ENCODE data around the gene ADGRB3.
A peak's percentile ranks its signal among the peaks of the same experiment; 100 is the strongest.

Gene ADGRB3

DNA sequence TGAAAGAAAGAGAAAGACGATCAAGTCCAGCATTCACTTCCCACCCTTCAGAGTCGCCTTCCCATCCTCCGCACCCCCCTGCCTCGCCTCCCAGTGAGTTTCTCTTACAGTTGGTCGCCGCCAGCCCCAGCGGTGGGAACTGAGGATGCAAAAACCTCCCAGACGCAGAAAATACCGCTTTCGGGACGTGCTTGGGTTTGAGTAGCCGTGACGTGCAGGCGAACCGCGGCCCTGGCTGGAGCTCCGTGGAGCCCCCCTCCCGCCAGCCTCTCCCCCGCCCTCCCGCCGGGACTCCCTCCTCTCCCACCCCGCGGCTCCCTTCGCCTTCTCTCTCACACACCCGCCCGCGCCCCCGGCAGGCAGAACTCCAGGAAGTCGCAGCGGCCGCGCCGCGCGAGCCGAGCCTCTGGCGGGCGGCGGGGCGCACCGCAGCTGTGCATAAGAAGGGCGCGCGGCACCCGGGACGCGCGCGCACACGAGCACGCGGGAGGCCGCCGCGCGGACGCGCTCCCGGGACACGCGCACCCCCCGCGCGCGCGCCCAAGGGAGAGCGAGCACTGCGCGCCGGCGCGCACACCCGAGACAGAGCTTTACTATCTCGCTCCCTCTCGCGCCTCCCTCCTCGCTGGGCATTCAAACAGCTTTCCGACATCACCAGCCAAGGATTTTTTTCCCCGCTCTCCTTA lies at the start of gene ADGRB3:
TSS of gene ADGRB3 (plus strand) at position 557 of the 686 bp plus-strand sequence. CDS start 3,394 bp downstream, outside the sequence.
- peak; percentile 91 to 98 for DNase-seq

DNA sequence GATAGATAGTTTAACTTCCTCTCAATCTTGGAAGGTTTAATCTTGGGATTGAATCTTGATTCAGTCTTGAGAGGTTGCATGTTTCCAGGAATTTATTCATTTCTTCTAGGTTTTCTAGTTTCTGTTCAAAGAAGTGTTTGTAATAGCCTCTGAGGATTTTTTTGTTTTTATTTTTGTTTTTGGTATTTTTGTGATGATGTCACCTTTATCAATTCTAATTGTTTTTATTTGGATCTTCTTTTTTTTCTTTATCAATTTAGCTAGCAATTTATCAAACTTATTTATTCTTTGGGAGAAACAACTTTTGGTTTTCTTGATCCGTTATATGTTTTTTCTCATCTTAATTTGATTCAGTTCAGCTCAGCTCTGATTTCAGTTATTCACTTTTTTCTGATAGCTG lies 41.5 kb upstream of the ADGRB3 start:
- DNase-seq: no peak

DNA sequence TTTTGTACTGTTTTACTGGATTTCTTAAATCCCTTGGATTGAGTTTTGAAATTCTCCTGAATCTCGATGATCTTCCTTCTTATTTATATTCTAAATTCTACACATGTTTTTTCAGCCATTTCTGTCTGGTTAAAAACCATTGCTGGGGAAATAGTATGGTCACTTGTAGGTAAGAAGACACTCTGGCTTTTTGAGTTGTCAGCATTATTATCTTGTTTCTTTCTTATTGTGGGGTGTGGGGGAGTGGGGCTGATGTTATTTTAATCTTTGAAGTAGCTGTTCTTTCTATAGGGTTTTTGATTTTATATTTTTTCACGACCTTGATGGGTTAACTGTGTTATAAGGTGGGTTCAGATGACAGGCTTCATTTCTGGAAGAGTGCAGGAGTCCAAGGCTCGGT lies 37.4 kb upstream of the ADGRB3 start:
- DNase-seq: no peak

DNA sequence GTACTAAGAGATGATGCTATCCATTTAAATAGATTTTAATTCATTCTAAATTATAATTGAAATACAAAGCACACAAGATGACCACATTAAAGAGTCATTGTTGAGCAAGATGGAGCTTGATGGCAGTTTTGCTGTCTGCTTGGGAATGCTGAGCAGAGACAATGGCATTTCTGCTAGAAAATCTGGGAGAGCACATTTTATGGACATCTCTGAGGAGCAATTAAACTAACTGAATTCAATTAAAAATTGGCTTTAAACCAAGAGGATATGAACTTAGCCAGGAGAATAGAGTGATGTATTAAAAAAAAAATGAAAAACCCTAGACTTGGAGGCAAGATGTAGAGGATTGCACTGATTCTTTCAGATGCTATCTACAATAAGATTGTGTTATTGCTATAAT lies 19.1 kb upstream of the ADGRB3 start:
- no peak for DNase-seq

DNA sequence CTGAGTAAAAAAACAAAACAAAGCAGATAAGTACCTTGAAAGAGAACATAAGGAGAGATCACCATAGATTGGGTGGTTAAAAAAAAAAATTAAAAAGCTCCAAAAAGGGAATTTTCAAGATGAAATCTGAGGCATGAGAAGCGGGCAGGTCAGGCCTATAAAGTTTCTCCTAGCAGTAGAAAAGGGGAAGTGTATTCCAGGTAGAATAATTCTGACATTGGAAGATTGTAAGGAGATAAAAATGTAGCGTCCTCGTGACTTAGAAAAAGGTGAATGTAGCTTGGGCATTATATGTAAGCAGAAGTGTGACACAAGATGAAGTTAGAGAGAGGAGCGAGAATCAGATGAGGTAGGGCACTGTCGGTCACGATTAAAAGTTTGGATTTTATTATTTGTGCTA lies 9.1 kb upstream of the ADGRB3 start:
- DNase-seq: no peak

DNA sequence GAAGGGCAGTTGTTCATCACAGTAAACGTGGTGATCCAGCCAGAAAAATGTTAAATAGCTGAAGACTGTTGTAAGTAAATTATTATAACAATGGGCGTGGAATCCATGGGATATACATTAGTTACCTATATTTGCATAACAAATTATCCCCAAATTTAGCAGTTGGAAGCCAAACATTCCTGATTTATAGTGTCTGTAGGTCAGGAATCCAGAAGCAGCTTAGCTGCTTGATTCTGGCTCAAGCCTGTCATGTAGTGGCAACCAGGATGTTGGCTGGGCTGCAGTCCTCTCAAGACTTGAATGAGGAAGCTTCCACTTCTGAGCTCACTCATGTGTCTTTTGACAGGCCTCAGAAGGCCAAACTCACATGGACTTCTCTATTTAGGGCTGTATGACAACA lies 6.9 kb upstream of the ADGRB3 start:
- DNase-seq: no peak

DNA sequence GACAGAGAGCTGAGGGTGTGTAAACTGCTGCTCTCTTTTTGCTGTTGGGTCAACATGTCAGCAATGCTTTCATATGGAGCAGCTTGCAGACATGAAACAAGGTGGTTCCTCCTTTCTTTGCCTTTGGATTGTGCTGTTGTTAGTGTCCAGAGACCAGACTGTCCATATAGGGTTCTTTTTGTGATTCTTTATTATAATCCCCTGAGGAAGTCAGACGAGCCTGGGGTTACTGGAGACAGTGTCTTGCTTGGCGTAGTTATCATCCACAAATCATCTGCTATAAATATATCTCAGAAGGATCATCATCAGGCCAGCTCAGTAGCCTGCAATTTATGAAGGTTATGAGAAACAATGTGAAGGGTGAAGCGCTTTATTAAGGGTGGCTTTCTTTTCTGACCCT lies 2.3 kb upstream of the ADGRB3 start:
- no peak for DNase-seq

DNA sequence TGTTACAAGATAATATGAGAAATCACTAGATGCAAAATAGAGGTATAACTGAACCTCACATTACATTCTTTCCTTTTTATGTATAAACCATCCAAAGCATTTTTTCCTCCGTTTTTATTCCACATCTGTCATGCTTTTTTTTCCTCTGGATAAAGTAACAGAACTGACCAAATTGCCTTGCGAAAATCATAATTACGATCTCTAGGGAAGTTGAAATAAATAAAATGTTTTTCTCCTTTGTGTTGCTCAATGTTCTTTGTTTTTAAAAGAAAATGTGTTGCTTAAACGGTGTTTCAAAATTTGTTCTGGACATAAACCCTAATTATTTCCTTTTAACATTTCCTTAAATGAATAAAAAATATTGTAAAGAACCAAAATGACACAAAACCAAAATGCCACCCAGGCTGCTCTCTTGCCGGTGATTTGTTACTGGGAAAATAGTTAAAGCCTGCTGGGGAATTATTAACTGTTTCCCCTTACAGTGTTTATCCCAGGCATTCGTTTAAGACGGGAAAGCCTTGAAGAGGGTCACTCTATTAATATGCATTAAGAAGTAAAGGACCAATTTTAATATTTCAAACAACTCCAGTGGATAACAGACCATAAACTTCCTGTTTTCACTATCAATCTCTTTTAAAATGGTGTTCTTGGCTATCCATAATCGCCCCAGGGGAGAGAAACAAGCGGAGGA lies 1.7 kb upstream of the ADGRB3 start:
- DNase-seq: no peak

DNA sequence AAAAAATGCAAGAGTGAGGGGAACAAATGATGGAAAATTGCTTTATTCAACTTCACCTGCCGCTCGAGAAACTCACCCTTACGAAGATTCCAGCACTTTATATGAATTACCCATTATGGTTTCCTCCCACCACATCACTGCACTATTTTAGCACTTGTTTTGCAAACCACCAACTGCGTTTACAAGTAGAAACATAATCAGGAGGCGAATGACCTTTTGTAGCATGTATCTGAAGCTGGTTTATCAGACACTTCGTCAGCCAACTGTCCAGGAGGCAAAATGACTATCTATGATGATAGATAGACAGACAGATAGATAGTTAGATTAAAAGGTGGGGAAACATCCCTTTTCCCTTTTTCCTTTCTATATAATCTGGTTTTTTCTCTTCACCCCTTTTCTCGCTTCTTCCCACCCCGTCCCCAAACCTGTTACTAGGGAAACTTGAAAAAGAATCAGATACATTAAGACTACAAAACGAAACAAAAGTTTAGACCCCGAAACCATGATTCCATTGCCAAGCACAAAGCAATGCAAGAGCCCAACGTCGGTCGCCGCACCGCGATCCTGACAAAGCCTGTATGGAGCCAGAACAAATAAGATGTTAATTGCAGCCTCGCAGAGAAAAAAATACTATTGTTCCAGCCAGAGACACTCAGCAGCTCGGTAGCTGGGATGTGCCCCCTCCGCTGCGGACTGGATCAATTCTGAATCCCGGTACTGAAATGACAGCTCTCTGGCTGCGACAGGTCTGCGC lies 933 bp upstream of the ADGRB3 start:
- DNase-seq: peak in 1 of 2 donors; percentile 84

DNA sequence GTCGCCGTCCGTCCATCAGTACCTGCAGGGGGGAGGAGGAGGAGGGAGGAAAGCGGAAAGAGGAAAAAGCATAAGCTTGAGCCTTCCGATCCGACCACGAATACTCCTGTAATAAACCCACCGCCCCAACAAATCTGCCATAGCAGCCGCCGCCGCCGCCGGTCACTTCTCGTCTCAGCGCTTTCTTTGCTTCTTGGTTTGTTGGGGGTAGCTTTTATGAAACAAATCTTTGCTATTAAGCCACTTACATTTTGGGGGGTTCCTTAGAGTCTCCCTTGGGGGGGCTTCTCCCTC lies 277 bp downstream of the ADGRB3 start:
- no peak for DNase-seq

DNA sequence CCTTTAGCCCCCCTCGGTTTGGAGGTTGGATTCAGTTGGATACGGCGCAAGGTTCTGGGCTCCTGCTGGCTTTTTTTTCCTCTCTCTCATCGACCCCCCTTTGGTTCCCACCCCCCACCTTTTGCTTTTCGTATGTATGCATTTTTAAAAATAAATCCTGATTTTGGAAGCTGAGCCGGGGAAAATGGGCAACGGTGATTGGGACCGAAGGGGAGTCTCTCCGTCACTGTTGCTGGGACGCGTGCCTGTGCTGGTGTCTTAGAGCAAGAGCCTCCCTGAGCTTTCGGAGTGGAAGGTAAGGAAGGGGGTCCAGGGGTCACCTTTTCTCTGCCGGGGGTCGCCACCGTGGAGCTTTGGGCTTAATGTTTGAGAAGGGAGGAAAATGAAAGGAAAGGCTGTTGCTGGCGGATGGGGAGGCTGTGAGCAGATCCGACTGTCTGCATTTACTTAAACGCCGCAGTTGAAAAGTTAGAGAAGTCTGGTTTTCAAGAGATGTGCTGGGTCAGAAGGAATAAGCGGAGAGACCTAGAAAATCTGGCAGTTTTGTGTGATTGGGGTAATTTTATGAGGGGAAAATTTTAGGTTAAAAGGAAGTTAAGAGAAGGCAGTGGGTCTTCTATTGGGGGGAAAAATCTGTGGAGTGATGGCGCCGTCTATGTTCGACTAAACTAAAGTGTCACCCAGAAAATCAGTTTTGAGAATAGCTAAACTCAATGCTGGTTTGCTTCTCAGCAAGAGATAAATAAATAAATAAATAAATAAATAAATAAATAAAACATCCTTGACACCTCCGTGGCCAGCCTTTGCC lies 828 bp downstream of the ADGRB3 start:
- peak; percentile 46 to 73 for DNase-seq

DNA sequence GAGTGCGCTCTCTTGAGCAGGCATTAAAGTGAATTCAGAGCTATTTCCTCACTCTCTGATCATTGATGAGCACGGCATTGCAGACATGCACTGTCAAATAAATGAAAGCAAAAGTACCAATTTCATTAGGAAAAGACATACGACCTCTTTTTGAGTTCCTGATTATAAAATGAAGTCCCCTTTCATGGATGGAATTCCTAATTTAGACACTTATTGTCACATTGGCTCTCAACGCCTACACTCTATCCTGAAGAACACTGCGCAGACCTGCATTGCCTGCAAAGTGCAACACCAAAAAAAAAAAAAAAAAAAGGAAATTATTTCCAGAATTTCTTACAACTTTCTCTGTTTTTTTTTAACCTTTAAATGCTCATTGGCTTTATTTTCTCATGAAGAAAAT lies 1.6 kb downstream of the ADGRB3 start:
- DNase-seq: no peak

DNA sequence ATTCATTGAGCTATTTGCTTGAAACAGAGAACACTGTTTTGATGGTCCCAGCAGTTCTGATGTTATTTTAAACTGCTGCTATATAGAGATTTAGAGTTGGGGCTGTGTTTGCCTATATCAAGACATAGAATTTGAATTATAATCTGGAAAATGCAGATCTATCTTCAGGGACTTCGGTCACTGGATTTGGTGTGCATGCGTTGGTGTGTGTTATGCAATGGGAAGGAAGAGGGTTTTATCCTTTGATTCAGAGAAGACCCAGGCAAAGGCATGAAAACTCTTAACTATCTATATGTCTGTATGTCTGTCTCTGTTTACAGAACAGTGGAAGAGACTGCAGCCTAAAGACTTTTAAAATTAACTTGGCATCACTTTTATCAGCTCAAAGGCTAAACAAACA lies 2.0 kb downstream of the ADGRB3 start:
- no peak for DNase-seq

DNA sequence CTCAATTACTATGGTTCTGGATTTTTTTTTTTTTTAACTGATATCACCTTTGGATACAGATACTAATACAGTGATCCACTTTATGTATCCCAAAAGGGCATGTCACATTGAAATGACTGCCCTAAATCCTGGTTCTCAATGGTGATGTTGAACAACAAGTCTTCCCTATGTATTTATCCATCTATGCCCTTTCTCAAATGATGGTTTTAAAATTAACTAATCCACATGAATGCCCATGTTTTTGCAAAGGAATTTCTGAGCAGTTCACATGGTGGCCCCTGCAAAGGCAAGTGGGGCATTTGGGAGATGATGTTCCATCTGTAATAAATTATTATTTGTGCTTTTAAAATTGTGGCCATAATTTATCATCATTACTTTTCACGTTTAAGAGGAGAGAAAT lies 2.7 kb downstream of the ADGRB3 start:
- DNase-seq: no peak

DNA sequence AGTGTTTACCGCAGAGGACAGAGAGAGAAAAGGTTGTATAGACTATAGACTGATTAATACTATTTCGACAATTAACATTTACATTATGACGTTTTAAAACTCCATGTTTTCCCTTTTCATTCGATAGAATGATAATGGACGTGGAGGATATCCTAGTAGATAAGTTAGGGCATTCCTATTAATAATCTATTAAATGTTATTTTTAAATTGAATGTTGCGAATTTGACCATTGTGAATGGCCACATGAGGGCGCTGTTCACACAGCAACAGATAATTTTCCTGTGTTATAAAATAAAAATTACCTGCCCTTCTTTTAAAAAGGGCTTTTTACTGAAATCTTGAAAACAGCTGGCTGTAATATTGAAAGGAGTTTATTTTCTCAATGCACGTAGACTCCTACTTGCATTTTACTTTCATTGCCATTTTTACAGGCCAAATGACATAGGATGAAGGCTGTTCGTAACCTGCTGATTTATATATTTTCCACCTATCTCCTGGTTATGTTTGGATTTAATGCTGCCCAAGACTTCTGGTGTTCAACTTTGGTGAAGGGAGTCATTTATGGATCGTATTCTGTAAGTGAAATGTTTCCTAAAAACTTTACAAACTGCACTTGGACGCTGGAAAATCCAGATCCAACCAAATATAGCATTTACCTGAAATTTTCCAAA lies 3.3 kb downstream of the ADGRB3 start:
- peak in 1 of 2 donors; percentile 58 for DNase-seq

DNA sequence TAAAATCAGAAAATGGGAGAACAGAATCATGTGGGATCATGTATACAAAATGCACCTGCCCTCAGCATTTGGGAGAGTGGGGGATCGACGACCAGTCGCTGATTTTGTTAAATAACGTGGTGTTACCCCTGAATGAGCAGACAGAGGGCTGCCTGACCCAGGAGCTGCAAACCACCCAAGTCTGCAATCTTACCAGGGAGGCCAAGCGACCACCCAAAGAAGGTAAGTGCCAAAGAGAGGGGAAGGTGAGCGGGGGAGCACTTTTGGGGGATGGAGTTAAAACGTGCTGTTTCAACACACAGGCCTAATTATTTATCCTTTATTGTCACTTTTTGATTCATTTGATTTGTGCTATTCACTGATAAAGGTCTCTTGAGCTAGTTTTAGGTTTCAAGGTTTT lies 4.1 kb downstream of the ADGRB3 start:
- DNase-seq: no peak

DNA sequence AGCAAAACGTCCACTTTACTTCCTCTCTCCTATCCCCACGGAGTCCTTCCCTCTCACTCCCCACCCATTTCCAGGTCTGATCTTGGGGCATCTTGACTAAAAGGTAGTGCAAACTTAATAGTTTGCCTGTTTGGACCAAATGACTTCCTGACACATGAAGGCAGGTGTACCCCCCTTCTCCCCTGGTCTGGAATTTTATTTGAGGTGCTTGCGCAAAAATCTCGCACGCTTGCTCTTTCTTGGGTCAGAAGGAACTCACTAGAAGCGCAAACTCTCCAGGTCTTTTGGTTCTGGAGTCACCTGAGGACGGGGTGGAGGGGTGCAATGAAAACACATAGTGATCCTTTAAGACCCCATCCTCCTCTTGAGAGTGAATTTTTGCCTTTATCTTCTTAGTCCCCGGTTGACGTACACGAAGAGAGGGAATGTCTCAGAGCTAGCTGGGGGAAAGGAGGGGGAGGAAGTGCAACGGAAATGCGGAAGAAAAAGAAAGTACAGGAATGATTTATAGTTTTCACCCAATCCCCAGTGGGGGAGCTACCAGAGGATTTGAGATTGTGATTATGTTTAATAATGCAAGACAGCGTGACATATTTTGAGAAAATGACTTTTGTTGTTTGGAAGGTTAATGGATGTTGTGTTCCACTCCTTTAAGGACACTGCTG lies 4.9 kb downstream of the ADGRB3 start:
- DNase-seq: peak; percentile 51 to 57

DNA sequence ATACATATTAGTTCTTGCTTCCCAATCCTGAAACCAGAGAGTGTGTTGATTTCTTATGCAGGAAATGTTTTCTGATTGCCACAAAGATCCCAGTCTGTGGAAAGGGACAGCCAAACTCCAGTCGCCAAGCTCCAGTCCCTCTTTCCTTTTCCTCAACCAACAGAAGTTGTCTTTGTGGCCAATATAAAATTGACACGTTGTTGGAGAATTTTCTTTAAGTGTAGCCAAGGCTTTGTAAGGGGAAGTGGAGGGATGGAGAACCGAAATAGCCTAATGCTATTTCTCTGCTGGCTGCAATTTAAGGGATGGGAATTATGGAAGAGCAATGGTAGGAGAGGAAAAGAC lies 5.4 kb downstream of the ADGRB3 start:
- peak in 1 of 2 donors; percentile 62 for DNase-seq

DNA sequence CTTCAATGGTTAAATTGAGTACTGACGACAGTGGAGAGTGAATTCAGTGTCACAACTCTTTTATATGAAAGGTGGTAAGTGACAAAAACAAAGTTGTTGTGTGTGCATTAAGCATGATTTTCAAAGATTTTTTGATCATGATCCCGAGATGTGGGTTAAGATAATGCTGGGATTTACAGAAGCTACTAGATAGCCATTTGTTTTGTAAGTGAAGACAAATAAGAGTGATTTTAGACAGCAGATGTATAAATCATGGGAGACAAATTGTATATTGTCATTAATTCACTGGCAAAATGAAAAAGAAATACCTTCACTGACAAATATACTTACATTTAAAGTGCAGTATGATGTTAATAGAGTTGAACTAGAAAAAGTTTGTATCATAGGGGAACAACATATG lies 6.1 kb downstream of the ADGRB3 start:
- no peak for DNase-seq

DNA sequence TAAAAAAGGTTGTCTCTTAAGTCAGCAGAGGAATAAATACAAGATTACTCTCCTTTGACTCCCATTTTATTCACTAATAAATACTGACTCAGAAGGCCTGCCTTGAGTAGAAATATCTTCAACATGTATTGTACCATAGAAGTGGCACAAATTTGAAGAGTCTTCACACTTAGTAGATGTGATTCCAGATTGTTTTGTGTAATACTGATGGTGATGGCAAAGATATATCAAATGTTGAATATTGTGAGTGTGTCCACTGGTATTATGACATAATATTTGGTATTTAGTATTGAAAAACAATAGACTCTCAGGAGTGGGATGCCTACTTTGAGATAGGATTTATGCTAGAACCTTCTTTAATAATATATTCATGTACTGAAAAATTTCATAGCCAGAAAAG lies 7.0 kb downstream of the ADGRB3 start:
- DNase-seq: no peak

DNA sequence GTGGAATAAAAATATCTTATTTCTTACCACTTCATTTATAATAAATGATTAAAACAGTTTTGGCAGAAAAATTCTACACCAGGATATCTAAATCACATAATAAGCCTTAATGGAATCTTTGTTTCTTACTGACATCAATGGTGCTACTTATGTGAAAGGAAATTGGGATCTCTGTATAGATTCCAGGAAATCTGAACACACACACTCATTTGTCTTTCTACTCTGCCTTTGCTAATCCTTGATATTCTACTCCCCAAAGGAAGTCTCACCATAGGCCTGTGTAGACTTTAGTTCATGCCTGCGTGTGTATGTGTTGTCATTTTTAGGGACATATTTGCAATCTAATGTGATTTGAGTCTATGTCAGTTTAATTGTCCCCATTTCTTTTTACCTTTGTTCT lies 7.9 kb downstream of the ADGRB3 start:
- peak in 1 of 2 donors; percentile 39 for DNase-seq

DNA sequence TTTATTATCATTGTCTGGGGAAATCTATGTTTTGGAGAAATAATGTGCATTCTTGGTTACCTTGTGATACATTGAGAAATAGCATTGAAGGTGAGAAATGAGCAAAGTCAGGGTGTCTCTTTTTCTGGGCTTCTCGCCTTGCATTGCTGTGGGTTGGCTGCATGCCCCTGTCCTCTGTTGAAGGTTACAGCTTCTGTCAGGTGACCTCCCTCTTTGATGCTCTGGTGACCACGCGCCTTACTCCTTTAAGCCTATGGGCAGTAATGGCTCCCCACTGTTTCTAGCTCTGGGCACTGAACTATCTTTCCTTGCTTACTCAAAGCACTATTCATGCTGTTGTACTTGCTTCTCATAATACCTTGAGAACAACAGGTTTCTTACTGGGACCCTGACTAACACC lies 14.6 kb downstream of the ADGRB3 start:
- DNase-seq: no peak
